Epithelial cell of prostate (primary cell): ENCODE measurements around the gene TRIM9.
A peak's percentile ranks its signal among the peaks of the same experiment; 100 is the strongest.

Experiments used
- DNase-seq: peaks from one replicate; pipeline ENCODE4 v3.0.0-alpha.2; 2011; ENCODE audit warnings: low read depth, low spot score
- H3K27ac ChIP-seq: fragments of 450-650 bp; 2 replicates; pipeline ENCODE4 v1.5.1; 2017; ENCODE audit warnings: mild to moderate bottlenecking

The TRIM9 gene

DNA sequence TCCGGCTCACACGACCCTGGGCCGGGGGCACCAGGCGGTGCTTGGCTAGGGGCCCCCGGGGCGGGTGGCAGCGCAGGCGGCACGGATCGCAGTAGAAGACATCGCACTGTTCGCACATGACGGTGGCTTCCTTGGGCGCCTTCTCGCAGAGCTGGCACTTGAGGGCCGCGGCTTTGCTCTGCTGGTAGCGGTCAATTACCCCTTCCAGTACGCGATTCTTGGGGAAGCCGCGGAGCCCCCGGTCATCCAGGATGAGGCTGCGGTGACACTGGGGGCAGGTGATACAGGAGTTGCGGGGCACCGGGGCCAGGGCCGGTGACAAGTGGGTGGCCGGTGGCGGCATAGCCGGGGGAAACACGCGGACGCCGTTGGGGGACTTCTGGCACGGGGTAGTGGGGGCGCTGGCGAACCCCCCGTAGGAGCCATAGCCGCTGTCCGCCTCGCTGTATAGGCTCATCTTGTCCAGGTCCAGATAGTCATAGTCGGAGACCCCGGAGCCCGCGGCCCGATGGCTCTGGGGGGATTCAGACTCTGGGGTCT is 553 bp downstream of the TRIM9 start:
- H3K27ac ChIP-seq, result no peak overlapping the region
- no peak for DNase-seq

DNA sequence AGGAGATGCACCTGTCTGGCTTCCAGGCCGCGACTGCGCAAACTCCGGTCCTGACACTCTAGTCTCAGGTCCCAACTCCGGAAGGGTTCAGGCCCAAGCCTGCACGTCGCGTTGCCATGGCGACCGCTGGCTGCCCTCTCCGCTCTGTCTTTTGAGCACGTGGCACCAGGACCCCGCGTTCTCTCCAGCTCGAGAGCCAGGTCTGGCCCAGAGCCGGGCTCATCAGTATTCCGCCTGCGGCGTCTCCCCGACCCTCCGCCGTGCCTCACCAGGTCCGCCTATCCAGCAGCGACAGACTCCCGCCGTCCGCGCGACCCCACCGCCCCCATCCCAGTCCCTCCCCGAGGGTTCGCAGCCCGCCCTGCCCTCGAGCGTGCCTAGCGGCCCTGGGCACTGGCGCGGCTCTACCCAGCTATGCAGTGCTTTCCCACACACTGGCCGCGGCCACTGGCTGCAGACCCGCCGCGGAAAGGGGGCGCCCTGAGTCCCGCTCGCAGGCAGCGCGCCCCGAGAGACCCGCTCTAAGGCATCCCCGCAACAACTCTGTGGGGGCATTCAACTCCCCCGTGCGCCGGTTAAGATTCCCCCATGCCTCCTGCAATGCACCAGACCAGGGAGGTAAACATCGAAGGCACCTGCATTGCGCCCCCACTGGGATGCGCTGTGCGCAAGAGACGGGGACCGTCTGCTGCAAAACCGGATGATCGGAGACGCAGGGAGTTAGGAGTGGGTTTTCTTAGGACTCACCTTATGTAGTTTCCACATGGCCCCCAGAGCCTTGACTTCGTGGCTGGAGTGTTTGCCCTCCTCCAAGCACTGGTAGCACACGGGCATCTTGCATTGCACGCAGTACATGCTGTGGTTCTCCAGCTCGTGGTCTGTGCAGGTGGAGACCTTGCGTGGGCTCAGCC is 1.3 kb downstream of the TRIM9 start:
- no peak for DNase-seq

DNA sequence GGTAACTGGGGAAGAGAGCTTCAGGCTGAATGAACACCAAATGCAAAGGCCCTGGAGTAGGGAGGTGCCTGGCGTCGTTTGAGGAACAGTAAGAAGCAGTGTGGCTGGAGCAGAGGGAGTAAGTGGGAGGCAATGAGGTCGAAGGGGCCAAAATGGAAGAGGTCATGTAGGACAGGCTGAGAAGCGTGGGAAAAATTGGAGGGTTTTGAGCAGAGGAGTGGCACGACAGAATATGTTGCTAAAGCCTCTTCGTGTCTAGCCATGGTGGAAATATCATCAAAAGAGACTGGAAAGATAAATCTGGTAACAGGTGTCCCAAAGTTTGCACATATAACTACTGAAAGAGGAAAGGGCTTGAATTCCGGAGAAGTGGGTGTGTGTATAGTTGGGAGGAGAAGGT is 1.9 kb downstream of the TRIM9 start:
- DNase-seq, result no peak
- no peak overlapping the region for H3K27ac ChIP-seq

More for the DNA sequence above, 1.3 kb downstream of the TRIM9 start:
- no peak overlapping the region for H3K27ac ChIP-seq

DNA sequence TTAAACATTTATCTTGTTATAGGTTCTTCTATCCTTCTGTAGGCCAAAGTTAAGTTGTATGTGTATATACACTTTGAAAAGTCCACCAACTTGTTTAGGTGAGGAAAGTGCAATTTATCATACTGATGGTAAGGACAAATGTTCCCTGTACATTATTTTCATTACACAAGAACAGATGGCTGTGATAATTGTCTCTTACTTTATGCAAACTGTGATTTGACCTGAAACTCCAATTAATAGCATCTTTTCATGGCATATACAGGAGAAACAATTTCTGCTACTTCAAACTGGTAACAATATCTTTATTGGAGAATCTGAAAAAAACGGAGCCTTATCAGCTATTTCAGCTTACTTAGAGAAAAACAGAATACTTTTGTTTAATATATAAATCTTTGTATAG is 5.6 kb downstream of the TRIM9 start:
- H3K27ac ChIP-seq, result no peak overlapping the region
- DNase-seq, result no peak

DNA sequence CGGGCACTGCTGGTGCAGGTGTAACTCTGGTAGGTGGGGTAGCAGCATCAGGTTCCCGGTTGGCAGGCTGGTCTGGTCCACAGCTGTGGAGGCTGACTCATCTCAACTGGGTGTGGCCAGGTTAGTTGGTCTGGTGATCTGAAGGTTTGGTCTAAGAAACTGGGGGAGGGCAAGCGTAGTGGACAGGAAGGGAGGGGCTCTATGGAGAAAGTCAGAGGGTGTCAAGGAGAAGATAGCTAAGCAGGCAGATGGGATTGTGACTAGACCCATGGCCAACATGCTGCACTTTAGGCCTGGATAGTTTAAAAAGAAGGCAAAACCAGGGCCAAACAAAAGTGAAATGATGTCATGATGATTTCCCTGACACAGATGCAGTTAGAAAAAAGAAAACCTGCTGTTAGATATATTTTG is 7.9 kb downstream of the TRIM9 start:
- H3K27ac ChIP-seq, result no peak overlapping the region
- DNase-seq, result peak; percentile 50

DNA sequence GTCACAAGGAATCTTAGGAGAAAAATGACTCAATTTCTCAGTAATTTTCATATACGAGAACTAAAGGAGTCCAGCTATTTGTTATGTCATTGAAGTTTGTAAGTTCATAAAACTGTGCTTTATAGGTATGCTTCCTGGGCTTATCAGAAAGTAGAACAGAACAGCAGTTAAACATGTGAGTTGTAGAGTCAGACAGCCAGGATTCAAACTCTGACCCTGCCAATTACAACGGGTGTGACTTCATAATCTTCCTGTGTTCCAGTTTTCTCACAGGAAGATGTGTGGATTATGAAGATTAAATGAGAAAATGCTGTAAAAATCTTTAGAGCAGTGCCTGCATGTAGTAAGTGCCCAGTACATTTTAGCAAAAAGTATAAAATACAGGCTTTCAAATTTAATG is 8.9 kb downstream of the TRIM9 start:
- no peak for DNase-seq
- no peak overlapping the region for H3K27ac ChIP-seq

DNA sequence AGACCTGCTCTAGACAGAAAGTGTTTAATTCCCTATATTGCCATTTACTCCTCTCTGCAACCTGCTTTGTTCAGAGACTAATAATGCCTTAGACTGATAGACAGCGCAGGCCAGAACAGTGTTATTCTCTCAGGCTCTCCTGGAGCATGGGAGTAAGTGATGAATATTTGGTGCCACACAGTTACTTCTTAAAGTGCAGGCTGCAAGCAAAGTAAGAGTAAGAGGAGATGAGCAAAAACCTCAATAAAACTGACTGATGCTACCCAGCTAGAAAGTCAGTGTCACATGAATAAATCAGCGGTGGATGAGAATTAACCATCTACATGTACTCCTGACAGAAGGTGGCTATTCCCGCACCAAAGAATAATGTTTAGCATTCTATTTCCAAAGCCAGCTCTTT is 9.9 kb downstream of the TRIM9 start:
- no peak for DNase-seq
- H3K27ac ChIP-seq, result no peak overlapping the region

DNA sequence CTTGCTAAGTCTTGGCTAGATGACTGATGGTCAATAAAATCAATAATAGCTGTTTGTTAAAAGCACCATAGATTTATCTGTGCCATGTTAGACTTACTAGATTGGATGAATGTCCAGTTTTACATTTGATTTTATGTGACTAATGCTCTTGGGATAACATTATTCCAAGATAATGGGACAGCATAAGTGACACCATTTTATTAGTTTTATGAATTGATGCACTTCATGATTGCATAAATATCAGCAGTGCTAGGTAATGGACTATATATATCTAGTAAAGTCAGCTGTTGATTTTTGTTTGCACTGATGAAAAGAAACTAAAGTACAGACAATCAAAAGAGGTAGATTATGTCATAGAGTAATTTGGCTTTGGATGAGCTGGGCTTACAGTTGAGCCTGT is 10.4 kb downstream of the TRIM9 start:
- DNase-seq, result no peak
- H3K27ac ChIP-seq, result no peak overlapping the region

DNA sequence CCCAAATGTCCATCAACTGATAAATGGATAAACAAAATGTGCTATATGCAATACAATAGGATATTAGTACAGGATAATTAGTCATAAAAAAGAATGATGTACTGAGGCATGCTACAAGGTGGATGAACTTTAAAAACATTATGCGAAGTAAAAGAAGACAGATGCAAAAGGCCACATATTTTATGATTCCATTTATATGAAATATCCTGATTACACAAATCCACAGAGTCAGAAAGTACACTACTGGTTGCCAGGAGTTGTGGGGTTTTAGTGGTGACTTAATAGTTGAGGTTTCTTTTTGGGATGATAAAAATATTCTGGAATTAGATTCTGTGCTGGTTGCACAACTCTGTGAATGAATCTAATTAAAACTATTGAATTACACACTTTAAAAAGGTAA is 12.6 kb downstream of the TRIM9 start:
- DNase-seq, result no peak
- no peak overlapping the region for H3K27ac ChIP-seq

DNA sequence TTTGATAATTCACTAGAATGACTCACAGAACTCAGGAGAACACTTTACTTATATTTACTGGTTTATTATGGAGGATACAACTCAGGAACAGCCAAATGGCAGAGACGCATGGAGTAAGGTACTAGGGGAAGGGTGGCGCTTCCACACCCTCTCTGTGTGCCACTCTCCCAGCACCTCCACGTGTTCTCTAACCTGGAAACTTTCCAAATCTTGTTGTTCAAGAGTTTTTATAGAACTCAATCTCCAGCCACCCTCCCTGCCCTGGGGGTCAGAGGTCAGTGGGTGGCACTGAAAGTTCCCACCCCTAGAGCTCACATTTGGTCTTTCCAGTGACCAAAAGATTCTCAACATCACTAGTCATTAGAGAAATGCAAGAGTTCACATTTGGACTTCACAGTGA is 13.2 kb downstream of the TRIM9 start:
- no peak overlapping the region for H3K27ac ChIP-seq
- DNase-seq, result no peak

DNA sequence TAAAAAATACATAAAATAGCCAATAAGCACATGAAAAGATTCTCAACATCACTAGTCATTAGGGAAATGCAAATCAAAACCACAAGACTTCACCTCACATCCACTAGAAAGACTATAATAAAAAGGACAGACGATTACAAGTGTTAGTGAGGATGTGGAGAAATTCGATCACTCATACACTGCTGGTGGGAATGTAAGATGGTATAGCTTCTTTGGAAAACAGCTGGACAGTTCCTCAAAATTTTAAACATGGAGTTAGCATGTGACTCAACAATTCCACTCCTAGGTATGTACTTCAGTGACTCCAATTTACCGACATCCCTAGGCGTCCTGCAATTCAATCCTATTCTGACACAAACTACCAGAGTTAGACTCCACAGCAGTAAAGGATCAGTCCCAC is 13.7 kb downstream of the TRIM9 start:
- DNase-seq, result no peak

DNA sequence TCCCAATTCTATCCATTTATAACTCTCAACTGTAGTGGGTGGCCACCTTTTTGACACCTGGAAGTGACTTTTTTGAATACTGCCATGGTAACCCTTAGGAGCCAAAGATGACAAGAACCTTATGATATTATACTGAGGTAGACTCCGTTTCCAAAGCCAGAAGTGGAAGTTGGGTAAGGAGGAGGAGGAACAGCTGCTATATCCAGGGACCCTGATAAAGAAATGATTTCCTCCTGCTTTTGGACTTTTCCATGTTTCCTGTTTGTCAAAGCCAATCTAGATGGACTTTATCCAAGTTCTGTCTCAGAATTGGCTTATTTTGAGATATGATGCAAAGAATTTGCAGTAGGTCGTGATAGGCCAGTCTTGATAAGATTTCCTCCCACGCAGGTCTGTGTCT is 14.3 kb downstream of the TRIM9 start:
- H3K27ac ChIP-seq, result no peak overlapping the region
- no peak for DNase-seq

More for the DNA sequence above, 13.7 kb downstream of the TRIM9 start:
- H3K27ac ChIP-seq, result no peak overlapping the region

DNA sequence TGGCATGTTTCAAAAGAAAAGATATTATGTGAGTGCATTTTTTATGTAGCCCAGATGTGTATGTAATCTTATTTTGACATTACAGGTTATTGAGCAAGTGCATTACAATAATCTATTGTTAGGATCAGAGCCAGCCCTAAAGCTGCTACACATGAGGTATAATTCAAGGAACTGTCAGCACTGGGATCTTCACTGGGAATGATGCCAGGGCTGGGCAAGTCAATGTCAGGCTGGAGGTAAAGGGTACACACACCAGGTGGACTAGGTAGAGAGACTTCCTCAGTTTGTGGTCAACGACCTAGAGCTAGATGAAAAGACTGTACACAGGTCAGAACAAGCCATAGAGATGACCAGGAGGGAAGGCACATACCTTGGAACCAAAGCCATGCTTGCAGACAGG is 15.4 kb downstream of the TRIM9 start:
- DNase-seq, result peak; percentile 24
- peak overlapping the region; percentile 42 for H3K27ac ChIP-seq

DNA sequence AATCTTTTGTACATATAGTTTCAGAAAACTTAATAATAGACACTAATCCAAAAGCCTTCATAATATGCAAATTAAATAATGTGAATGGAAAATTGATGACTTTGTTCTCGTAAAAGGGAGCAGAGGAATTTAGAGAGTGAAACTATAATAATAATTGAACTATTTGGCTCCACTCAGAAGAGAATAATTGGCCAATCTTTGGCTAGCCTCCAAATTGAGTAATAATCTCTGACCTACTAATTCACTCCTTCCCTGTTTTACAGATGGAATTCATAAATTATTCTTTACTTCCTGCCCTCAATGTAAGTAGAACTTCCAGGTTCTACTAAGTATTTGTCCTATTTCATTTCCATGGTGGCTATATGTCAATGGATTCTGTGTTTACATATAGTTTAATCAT is 15.8 kb downstream of the TRIM9 start:
- peak overlapping the region; percentile 42 for H3K27ac ChIP-seq
- no peak for DNase-seq

DNA sequence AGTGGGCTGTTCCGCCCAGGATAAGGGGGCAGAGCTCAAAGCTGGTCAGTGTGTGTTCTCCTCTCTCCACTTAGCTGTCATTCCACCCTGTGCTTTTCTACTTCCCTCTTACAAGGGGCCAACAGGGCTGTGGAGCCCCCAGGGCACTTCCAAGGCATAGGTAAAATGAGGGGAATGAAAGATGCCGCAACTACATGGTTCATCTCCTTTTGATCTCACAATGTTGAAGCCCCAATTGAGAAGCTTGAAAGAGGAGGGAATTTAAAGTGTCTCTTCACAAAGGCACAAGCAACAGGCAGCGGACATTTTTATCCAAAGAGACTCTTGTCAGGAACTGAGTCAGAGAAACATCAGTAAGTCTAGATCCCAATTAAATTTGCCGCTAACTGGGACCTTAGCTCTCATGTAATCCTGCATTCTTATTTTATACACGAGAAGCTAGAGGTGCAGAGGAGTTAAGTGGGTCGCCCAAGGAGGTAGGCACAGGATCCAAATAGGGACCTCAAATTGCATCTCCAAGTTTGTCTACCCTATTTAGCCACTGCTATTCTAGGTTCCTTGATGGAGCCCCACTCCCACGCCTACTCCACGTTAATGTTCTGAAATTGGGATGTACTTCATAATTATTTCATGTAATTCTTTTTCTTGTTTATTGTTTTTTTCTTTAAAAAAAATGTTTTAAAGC is 20.1 kb downstream of the TRIM9 start:
- DNase-seq, result no peak

DNA sequence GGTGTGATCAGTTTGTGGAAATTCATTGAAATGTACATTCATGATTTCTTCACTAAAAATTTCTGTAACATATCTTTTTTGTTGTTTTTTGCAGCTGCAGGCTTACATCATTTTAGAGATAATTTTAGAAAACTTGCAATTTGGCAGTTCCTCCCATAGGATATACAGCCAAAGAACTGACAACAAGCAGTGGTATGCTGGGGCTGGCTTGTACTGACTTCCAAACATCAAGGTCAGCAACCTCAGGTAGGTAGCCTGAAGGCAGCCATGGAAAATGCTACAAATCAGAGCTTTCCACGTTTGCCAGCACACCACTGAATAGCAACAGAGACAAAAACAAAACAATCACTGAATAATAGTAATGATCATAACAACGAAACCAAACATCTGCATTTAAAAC is 21.2 kb downstream of the TRIM9 start:
- H3K27ac ChIP-seq, result no peak overlapping the region
- DNase-seq, result no peak

More for the DNA sequence above, 20.1 kb downstream of the TRIM9 start:
- no peak overlapping the region for H3K27ac ChIP-seq

DNA sequence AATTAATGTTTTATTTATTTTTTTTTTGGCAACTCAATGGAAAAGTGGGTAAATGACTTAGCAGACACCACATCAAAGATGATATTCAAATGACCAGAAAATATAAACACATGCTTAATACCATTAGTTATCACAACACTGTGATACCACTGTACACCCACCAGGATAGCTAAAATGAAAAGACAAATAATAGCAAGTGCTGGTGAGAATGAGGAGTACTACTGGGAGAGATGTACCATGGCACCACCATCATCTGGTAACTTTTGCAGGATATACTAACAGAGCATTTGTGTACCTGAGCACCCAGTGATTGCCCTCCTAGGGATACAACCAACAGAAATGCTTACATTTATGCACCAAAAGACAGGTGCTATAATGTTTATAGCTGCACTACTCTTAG is 21.9 kb downstream of the TRIM9 start:
- DNase-seq, result no peak
- H3K27ac ChIP-seq, result no peak overlapping the region

DNA sequence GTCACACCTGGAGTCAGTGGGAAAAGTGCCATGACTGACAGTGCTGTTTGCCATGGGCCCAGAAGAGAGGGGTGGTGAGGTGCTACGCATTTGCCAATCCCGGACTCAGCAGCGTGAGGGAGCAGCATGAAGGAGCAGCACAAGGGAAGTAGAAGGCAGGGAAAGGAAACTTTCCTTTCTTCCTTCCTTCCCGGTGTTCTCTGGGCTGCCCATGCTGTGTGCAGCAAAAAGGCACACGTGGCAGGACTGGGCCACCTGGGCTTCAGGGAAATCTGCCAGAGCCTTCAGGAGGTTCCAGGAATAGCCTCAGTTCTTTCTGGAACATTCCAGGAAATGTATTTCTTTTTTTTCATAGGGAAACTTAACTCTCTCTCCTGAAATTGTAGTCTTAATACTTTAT is 23.0 kb downstream of the TRIM9 start:
- H3K27ac ChIP-seq, result no peak overlapping the region
- DNase-seq, result no peak

DNA sequence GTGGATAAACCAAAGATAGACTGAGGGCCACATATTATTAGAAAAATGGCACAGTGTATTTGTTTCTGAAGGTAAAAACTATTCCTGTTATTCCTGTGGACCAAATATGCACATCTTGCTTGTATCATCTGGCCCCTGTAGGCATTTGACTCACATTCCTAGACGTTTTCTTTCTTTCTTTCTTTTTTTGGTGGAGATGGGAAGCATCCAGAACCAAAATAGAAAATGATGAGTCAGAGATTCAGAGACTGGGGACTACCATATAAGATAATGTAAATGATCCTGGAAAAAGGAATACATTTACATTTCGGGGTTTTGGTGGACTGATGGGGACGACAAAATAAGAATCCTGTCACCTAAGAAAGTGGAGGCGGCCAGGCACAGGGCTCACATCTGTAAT is 24.2 kb downstream of the TRIM9 start:
- DNase-seq, result no peak

DNA sequence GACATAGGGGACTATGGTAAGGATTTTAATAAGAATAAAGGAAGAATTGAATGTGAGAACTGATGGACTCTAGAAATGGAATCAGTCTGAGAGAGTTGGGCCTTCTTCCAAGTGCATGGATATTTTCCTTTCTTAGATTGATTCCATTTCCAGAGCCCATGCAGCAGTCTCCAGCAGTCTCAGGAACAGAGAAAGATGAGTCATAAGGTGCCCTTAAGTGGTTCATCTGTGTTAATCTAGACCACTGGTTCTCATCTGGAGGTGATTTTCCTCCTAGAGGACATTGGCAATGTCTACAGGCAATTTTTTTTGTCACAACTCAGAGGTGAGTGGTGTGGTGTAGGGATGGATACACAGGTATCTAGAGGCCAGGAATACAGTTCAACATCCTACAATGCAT is 25.9 kb downstream of the TRIM9 start:
- no peak overlapping the region for H3K27ac ChIP-seq
- DNase-seq, result no peak

More for the DNA sequence above, 24.2 kb downstream of the TRIM9 start:
- no peak overlapping the region for H3K27ac ChIP-seq

DNA sequence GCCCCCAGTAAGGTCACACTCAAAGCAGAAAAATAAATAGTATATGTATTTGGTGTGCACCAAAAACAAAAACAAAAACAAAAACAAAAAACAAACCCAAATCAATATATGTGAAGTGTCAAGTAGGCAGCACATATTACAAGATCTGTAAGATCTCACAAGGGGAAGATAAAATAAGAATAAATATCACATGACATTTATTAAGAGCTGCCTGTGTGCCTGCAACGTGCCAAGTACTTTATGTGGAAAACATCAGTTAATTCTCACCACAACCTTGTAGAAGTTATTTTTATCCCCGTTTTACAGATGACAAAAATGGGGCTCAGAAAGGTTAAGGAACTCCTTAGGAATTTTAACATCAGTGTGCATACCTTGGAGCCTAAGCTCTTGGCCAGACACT is 26.6 kb downstream of the TRIM9 start:
- H3K27ac ChIP-seq, result no peak overlapping the region

More for the DNA sequence above, 26.6 kb downstream of the TRIM9 start:
- DNase-seq, result no peak
